Measurements from ENCODE around the gene GSTK1.

The GSTK1 gene

DNA sequence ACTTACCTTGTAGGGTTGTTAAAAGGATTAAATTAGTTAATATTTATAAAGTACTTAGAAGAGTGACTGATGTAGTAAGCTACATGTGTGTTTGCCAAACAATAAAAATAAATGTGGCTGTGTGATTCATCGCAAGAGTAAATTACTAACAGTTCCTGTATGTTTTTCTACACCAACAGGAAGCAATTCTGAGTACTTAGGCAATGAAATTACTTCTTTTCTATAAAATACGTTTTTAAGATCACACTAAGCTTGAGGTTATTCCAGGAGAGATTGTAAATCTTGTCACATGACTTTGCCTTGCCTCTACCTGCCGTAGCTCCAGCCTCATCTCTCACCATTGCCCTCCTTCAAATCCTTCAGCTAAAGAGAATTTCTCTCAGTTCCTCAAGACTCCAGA, 18.1 kb upstream of the GSTK1 start:
- DNase-seq = no peak
- Histone ChIP-seq H3K4me3 (ENCODE audit: low read depth, low read length) (no peak overlapping the region), H3K27me3 (replicated peaks) (no peaks in the 10 kb centered on the region), H3K27ac (no peak overlapping the region), H3K36me3 (replicated peaks) (no peaks in the 10 kb centered on the region)
- TF ChIP-seq, protein P1, sequence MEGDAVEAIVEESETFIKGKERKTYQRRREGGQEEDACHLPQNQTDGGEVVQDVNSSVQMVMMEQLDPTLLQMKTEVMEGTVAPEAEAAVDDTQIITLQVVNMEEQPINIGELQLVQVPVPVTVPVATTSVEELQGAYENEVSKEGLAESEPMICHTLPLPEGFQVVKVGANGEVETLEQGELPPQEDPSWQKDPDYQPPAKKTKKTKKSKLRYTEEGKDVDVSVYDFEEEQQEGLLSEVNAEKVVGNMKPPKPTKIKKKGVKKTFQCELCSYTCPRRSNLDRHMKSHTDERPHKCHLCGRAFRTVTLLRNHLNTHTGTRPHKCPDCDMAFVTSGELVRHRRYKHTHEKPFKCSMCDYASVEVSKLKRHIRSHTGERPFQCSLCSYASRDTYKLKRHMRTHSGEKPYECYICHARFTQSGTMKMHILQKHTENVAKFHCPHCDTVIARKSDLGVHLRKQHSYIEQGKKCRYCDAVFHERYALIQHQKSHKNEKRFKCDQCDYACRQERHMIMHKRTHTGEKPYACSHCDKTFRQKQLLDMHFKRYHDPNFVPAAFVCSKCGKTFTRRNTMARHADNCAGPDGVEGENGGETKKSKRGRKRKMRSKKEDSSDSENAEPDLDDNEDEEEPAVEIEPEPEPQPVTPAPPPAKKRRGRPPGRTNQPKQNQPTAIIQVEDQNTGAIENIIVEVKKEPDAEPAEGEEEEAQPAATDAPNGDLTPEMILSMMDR (IDR thresholded peaks at IDR 0.05; ENCODE audit: low read depth, low read length, missing control alignments) = no peak
- in situ Hi-C loops (cut with HindIII; ENCODE audit: low pct_ligation_motif_present, low sequenced_read_pairs) = no loop called here

DNA sequence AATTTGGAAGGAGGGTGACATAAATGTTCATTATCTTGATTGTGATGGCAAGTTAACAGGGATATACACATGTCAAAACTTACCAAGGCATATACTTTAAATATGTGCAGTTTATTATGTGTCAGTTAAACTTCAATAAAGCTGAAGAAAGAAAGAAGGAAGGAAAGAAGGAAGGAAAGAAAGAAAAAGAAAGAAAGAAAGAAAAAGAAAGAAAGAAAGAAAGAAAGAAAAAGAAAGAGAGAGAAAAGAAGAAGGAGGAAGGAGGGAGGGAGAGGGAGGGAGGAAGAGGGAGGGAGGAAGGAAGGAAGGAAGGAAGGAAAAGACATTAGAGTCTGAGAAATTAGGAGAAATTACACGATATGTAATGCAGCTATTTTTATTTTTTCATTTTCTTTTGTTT, 15.9 kb upstream of the GSTK1 start:
- DNase-seq = no peak
- Histone ChIP-seq H3K27me3 (replicated peaks) (no peaks in the 10 kb centered on the region), H3K4me3 (ENCODE audit: low read depth, low read length) (no peak overlapping the region), H3K36me3 (replicated peaks) (no peaks in the 10 kb centered on the region), H3K27ac (no peak overlapping the region)
- TF ChIP-seq, protein P1 (IDR thresholded peaks at IDR 0.05; ENCODE audit: low read depth, low read length, missing control alignments) = no peak
- in situ Hi-C loops (cut with HindIII; ENCODE audit: low pct_ligation_motif_present, low sequenced_read_pairs) = no loop called here

DNA sequence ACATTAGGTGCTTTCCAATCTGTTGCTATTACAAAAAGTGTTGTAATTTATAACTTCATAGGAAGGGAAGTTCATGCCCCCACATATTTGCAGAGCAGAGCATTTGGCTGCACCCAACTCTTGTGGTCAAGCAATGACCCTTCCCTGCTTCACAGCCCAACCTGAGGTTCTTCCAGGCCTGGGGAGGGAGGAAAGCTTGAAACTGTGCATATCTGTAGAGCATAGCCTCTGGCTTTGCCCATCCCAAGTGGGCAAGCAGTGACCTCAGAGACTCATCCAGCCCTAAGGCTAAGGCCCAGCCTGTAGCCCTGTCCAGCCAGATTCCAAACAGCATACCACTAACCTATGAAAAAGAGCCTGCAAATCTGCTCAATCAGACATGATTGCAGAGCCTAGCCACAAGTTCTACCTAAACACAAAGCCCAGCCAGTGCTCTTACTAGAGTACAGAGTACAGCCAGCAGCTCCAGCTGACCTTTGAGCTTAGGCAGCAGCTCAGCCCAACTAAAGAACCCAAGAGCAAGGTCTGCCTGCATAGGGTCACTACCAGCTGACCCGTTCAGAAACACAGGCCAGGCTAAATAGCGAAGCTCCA, 14.4 kb upstream of the GSTK1 start:
- no peak overlapping the region for H3K27ac ChIP-seq
- in situ Hi-C loops (cut with HindIII; ENCODE audit: low pct_ligation_motif_present, low sequenced_read_pairs) = no loop called here
- DNase-seq = no peak
- TF ChIP-seq, protein P1 (IDR thresholded peaks at IDR 0.05; ENCODE audit: low read depth, low read length, missing control alignments) = no peak
- H3K36me3 ChIP-seq (replicated peaks) = no peaks in the 10 kb centered on the region
- no peak overlapping the region for H3K4me3 ChIP-seq (ENCODE audit: low read depth, low read length)
- no peaks in the 10 kb centered on the region for H3K27me3 ChIP-seq (replicated peaks)

DNA sequence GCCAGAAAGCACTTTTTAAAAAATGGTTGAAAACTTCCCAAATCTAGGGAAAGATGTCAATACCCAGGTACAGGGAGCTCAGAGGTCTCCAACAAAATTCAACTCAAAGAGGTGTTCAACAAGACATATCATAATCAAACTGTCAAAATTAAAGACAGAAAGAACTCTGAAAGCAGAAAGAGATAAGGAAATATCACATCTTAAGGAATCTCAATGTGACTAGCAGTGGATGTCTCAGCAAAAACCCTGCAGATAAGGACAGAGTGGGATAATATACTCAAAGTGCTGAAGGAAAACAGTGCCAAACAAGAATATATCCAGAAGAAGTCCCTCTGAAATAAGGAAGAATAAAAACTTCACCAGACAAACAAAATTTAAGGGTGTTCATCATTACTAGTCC, 13.0 kb upstream of the GSTK1 start:
- Histone ChIP-seq H3K4me3 (ENCODE audit: low read depth, low read length) (no peak overlapping the region), H3K27me3 (replicated peaks) (no peaks in the 10 kb centered on the region), H3K27ac (no peak overlapping the region), H3K36me3 (replicated peaks) (no peaks in the 10 kb centered on the region)
- DNase-seq = no peak
- in situ Hi-C loops (cut with HindIII; ENCODE audit: low pct_ligation_motif_present, low sequenced_read_pairs) = no loop called here
- TF ChIP-seq, protein P1 (IDR thresholded peaks at IDR 0.05; ENCODE audit: low read depth, low read length, missing control alignments) = no peak

DNA sequence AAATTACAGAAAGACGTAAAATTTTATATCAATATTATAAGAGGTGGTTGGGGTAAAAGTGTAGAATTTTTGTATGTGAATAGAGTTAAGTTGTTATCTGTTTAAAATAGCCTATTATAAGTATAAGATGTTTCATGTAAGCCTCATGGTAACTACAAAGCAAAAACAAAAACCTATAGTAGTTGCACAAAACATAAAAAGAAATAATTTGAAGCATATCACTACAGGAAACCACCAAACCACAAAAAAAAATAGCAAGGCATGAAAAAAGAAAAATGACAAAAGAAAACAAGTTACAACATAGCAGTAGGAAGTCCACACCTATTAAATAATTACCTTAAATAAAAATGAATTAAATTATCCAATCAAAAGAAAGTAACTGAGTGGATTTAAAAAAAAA, 12.4 kb upstream of the GSTK1 start:
- no peak for DNase-seq
- TF ChIP-seq, protein P1 (IDR thresholded peaks at IDR 0.05; ENCODE audit: low read depth, low read length, missing control alignments) = no peak
- in situ Hi-C loops (cut with HindIII; ENCODE audit: low pct_ligation_motif_present, low sequenced_read_pairs) = no loop called here
- Histone ChIP-seq H3K4me3 (ENCODE audit: low read depth, low read length) (no peak overlapping the region), H3K27ac (no peak overlapping the region), H3K36me3 (replicated peaks) (no peaks in the 10 kb centered on the region), H3K27me3 (replicated peaks) (no peaks in the 10 kb centered on the region)

DNA sequence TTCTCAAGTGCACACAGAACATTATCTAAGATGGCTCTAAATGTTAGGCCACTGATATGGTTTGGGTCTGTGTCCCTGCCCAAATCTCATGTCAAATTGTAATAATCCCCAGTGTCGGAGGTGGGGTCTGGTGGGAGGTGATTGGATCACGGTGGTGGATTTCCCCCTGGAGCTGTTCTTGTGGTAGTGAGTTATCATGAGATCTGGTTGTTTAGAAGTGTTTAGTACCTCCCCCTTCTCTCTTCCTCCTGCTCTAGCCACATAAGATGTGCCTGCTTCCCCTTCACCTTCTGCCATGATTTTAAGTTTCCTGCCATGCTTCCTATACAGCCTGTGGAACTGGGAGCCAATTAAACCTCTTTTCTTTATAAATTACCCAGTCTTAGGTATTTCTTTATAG, 11.2 kb upstream of the GSTK1 start:
- Histone ChIP-seq H3K27ac (no peak overlapping the region), H3K36me3 (replicated peaks) (no peaks in the 10 kb centered on the region), H3K4me3 (ENCODE audit: low read depth, low read length) (no peak overlapping the region), H3K27me3 (replicated peaks) (no peaks in the 10 kb centered on the region)
- DNase-seq = no peak
- TF ChIP-seq, protein P1 (IDR thresholded peaks at IDR 0.05; ENCODE audit: low read depth, low read length, missing control alignments) = no peak
- in situ Hi-C loops (cut with HindIII; ENCODE audit: low pct_ligation_motif_present, low sequenced_read_pairs) = no loop called here

Data from brain microvascular endothelial cell (primary cell).